Subcutaneous abdominal adipose tissue (tissue), 5 donors: ENCODE measurements around the gene CDT1.

Source experiments
- H3K27ac ChIP-seq: one replicate; pipeline ENCODE4 v1.7.0; 2013; ENCODE audit warnings: low read depth, mild to moderate bottlenecking, inconsistent platforms, low read length, moderate library complexity
- H3K27me3 ChIP-seq, 5 donors: one replicate each; pipeline ENCODE4 v1.7.0; 2013; ENCODE audit warnings: low read length in 5 of 5, inconsistent platforms in 1 of 5; ENCODE audit not compliant: control insufficient read depth in 5 of 5, insufficient read depth in 4 of 5
- H3K36me3 ChIP-seq, 5 donors: one replicate each; pipeline ENCODE4 v1.7.0; 2013; ENCODE audit warnings: low read length in 5 of 5; ENCODE audit not compliant: control insufficient read depth in 5 of 5, insufficient read depth in 5 of 5
- H3K4me1 ChIP-seq, 5 donors: one replicate each; pipeline ENCODE4 v1.7.0; 2013; ENCODE audit warnings: low read length in 5 of 5, mild to moderate bottlenecking in 3 of 5, moderate library complexity in 1 of 5; ENCODE audit not compliant: control insufficient read depth in 5 of 5, insufficient read depth in 5 of 5
- H3K4me3 ChIP-seq, 5 donors: one replicate each; pipeline ENCODE4 v1.7.0; 2013; ENCODE audit warnings: low read length in 5 of 5, low read depth in 1 of 5
- H3K9ac ChIP-seq, 5 donors: one replicate each; pipeline ENCODE4 v1.7.0; 2013; ENCODE audit warnings: low read length in 5 of 5, mild to moderate bottlenecking in 4 of 5, moderate library complexity in 3 of 5
- H3K9me3 ChIP-seq, 5 donors: one replicate each; pipeline ENCODE4 v1.7.0; 2013; ENCODE audit warnings: low read length in 5 of 5; ENCODE audit not compliant: control insufficient read depth in 5 of 5
- donor health status: healthy.
- donor health status: healthy.
- donor health status: healthy.
- donor health status: healthy.
- donor health status: healthy.

CDT1 gene

GRCh38 chr16:88824256-88825077 is 20.9 kb downstream of the CDT1 start:
- Histone ChIP-seq H3K9ac (no peak overlapping the region), H3K9me3 (no peaks in the 10 kb centered on the region), H3K27me3 (no peaks in the 10 kb centered on the region), H3K4me3 (no peak overlapping the region), H3K36me3 (peaks cover 0 to 68% (median 44%) of the 10 kb centered on the region in 5 donors), H3K27ac (no peak overlapping the region), H3K4me1 (peaks cover 0 to 2% (median 0%) of the 10 kb centered on the region in 5 donors)

GRCh38 chr16:88825146-88825545 is 21.6 kb downstream of the CDT1 start:
- Histone ChIP-seq H3K36me3 (peaks cover 0 to 71% (median 47%) of the 10 kb centered on the region in 5 donors), H3K27ac (no peak overlapping the region)

GRCh38 chr16:88826070-88826840 is 22.7 kb downstream of the CDT1 start:
- Histone ChIP-seq H3K4me1 (peaks cover 0 to 2% (median 0%) of the 10 kb centered on the region in 5 donors), H3K9me3 (no peaks in the 10 kb centered on the region), H3K36me3 (peaks cover 0 to 69% (median 44%) of the 10 kb centered on the region in 5 donors), H3K4me3 (no peak overlapping the region), H3K27me3 (no peaks in the 10 kb centered on the region), H3K27ac (no peak overlapping the region), H3K9ac (no peak overlapping the region)

More at GRCh38 chr16:88825146-88825545, 21.6 kb downstream of the CDT1 start:
- Histone ChIP-seq H3K9ac (no peak overlapping the region), H3K9me3 (no peaks in the 10 kb centered on the region), H3K4me1 (peaks cover 0 to 2% (median 0%) of the 10 kb centered on the region in 5 donors), H3K4me3 (no peak overlapping the region), H3K27me3 (no peaks in the 10 kb centered on the region)

GRCh38 chr16:88827727-88828126 is 24.1 kb downstream of the CDT1 start:
- no peak overlapping the region for H3K27ac ChIP-seq
- no peaks in the 10 kb centered on the region for H3K27me3 ChIP-seq
- no peak overlapping the region for H3K4me3 ChIP-seq
- peaks cover 0 to 54% (median 31%) of the 10 kb centered on the region in 5 donors for H3K36me3 ChIP-seq
- H3K4me1 ChIP-seq, result peaks cover 0 to 2% (median 0%) of the 10 kb centered on the region in 5 donors
- no peak overlapping the region for H3K9ac ChIP-seq
- H3K9me3 ChIP-seq, result no peaks in the 10 kb centered on the region

GRCh38 chr16:88828711-88829110 is 25.1 kb downstream of the CDT1 start:
- Histone ChIP-seq H3K9ac (no peak overlapping the region), H3K36me3 (peaks cover 0 to 49% (median 28%) of the 10 kb centered on the region in 5 donors), H3K4me1 (no peaks in the 10 kb centered on the region), H3K27me3 (no peaks in the 10 kb centered on the region), H3K4me3 (no peak overlapping the region), H3K27ac (no peak overlapping the region), H3K9me3 (no peaks in the 10 kb centered on the region)

GRCh38 chr16:88830258-88830657 is 26.7 kb downstream of the CDT1 start:
- no peaks in the 10 kb centered on the region for H3K4me1 ChIP-seq
- no peak overlapping the region for H3K4me3 ChIP-seq
- H3K9ac ChIP-seq, result no peak overlapping the region
- no peak overlapping the region for H3K27ac ChIP-seq
- H3K36me3 ChIP-seq, result peaks cover 0 to 48% (median 27%) of the 10 kb centered on the region in 5 donors
- H3K27me3 ChIP-seq, result no peaks in the 10 kb centered on the region
- no peaks in the 10 kb centered on the region for H3K9me3 ChIP-seq

GRCh38 chr16:88830783-88831182 is 27.2 kb downstream of the CDT1 start:
- H3K4me1 ChIP-seq, result no peaks in the 10 kb centered on the region
- no peak overlapping the region for H3K4me3 ChIP-seq
- H3K36me3 ChIP-seq, result peaks cover 0 to 50% (median 27%) of the 10 kb centered on the region in 5 donors
- H3K9ac ChIP-seq, result no peak overlapping the region
- H3K9me3 ChIP-seq, result no peaks in the 10 kb centered on the region
- no peaks in the 10 kb centered on the region for H3K27me3 ChIP-seq
- H3K27ac ChIP-seq, result no peak overlapping the region

GRCh38 chr16:88831838-88832237 is 28.2 kb downstream of the CDT1 start:
- peaks cover 0 to 48% (median 26%) of the 10 kb centered on the region in 5 donors for H3K36me3 ChIP-seq
- H3K27ac ChIP-seq, result no peak overlapping the region
- H3K27me3 ChIP-seq, result no peaks in the 10 kb centered on the region
- no peaks in the 10 kb centered on the region for H3K4me1 ChIP-seq
- H3K4me3 ChIP-seq, result no peak overlapping the region
- no peaks in the 10 kb centered on the region for H3K9me3 ChIP-seq
- no peak overlapping the region for H3K9ac ChIP-seq

- no peaks in the 10 kb centered on the region for H3K4me1 ChIP-seq
- no peaks in the 10 kb centered on the region for H3K9me3 ChIP-seq
- no peak overlapping the region for H3K9ac ChIP-seq
- no peaks in the 10 kb centered on the region for H3K27me3 ChIP-seq
- no peak overlapping the region for H3K27ac ChIP-seq
- H3K36me3 ChIP-seq, result peaks cover 0 to 45% (median 29%) of the 10 kb centered on the region in 5 donors
- H3K4me3 ChIP-seq, result no peak overlapping the region
These were observed 29.5 kb downstream of the CDT1 start for GRCh38 chr16:88833086-88833485.

- Histone ChIP-seq H3K36me3 (peaks cover 0 to 51% (median 33%) of the 10 kb centered on the region in 5 donors), H3K27ac (no peak overlapping the region)
These were observed 31.1 kb downstream of the CDT1 start for GRCh38 chr16:88834670-88835069.

More at GRCh38 chr16:88834670-88835069, 31.1 kb downstream of the CDT1 start:
- no peaks in the 10 kb centered on the region for H3K9me3 ChIP-seq
- H3K9ac ChIP-seq, result no peak overlapping the region
- H3K4me3 ChIP-seq, result no peak overlapping the region
- no peaks in the 10 kb centered on the region for H3K27me3 ChIP-seq
- no peaks in the 10 kb centered on the region for H3K4me1 ChIP-seq
